Embryonic facial prominence (tissue), 1 donor: ENCODE measurements around the gene NFIB.

Source experiments
- DNase-seq: peaks from one replicate; pipeline ENCODE4 v3.0.0-alpha.2; 2016; ENCODE audit errors: extremely low spot score

NFIB gene

DNA sequence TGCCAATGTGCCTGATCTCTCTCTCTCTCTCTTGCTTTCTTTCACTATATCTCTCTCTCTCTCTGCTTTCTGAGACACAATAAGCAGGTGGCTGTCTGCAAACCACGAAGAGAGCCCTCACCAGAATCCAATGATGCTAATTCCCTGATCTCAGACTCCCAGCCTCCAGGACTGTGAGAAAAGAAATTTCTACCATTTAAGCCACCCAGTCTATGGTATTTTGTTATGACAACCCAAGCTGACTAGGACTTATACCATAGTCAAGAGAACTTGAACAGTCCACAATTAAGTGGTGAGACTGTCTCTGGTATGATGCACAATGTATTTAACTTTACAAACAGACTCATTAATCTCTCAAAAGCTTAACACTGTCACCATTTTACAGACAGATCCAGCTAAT, 67.0 kb downstream of the NFIB start:
- DNase-seq, result no peak

DNA sequence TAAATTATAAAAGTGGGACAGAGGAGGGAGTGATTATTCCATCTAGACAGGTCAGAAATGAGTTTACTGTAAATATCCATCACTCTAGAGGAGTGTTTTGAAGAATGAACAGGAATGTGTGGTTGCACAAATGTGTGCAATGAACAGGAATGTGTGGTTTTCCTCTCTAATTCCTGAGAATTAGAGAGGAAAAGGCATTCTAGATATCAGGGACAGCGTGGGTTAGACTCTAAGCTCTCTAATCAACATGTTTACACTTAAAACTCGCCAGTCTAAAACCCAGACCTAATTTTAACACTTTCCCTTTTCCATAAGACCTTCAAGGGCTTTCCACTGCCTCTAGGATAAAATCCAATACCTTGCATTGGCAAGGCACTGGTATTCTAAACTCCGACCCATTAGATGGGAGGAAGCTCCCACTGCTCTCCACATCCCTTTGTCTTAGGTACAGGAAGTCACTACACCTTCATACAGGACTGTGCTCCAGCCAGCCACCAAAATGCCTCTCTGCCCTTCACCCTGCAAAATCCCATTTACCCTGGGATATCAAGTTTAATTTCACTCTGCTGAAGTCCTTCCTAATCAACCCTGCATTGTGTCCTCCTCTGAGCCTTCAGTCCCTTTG, 67.9 kb downstream of the NFIB start:
- DNase-seq, result no peak

DNA sequence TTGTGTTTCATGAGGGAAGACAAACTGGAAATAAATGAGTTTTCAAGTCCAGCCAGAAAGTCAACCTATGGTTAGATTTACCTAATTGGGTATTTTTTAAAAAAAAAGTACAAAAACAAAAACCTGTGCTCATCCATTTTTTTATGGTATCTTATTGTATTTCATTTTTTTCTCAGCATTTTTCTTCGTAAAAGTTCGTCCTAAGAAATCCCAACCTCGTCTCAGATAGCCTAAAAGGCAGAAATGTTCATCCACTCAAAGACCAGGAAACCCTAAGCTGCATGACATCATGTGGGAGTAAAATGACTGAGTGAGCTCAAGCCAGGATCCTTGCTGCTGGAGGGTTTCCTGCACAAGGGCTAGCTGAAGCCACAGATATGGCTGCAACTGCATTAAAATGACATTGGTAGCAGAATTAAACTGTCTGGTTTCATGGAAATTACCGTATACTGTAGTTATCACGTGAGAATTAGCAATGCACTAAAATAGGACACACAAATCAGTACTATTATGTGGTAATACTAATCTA, 70.4 kb downstream of the NFIB start:
- no peak for DNase-seq

DNA sequence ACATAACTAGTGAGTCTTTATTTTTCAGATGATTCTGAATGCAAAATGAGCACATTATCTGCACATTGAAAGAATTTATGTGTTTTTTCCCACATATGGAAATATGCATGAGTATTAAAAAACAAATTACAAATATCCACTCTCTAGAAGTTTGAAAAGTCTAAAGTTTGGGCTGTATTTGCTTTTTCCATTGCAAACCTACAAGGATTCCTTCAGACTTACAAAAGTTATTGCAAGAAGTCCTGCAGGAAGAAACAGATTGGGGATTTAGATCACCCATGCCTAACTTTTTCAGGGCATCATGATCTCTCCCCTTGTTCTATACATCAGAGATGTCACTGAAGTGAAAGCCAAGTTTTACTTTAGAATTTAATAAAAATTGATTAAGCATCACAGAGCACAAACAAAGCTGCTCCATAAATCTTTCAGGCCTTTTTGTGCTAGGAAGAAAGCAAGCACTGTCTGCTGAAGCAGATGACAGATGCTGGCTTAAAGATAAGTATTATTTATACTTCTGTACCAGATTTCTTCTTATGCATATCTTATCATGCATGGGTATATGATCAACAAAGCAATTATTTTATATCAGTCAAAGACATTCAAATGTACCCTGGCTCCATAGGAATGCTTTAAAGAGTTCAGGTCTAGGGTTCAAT, 71.7 kb downstream of the NFIB start:
- DNase-seq, result no peak

DNA sequence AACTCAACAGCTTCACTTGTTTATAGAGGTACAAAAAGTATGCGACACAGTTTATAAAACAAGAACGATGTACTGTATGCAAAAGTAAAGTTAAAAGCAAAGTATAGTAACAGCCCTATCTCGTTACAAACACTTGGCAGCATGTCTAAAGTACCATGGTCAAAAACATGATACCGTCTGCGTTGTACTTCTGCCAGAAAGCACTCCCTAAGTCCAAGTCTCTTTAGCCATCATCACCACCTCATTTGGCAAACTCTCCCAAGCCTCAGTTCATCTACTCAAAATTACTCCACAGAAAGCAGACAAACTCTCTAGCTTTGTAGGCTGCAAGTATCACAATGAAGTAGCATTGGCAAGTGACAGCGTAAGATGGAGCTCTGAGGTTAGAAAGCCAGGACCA, 73.4 kb downstream of the NFIB start:
- DNase-seq, result no peak

DNA sequence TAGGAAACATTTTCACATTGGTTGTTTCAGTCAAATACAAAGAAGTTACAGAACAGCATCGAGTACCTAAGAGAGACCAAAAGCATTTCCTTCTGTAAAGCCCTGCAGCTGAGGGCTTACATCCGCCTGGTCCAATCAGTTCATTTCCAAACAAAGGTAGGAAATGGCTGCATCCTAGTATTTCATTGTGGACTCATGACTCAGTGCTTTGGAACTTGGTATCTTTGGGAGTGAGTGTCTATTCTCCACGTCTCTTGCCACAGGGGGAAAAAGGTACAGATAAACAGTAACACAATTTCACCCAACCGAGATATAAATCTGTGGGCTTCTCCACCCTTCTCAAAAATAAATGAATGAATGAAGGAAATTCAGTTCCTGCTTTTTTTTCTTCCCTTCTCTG, 75.4 kb downstream of the NFIB start:
- DNase-seq, result no peak

DNA sequence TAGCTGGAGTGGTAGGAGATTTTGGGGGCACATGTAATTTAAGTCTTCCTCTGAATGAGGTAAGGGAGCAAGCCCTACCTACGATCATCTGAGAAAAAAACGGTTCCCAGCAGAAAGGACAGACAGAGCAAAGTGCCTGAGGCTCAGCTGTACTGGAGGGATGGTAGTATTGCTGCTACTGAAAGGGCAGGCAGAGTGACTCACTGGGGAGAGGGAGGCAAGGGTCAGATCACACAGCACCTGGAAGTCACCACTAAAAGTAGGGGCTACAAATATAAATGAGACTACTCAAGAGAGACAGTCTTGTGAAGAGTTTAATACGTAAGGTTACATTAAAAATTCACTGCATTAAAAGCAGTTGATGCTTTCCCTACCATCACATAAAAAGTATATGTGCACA, 75.9 kb downstream of the NFIB start:
- no peak for DNase-seq

DNA sequence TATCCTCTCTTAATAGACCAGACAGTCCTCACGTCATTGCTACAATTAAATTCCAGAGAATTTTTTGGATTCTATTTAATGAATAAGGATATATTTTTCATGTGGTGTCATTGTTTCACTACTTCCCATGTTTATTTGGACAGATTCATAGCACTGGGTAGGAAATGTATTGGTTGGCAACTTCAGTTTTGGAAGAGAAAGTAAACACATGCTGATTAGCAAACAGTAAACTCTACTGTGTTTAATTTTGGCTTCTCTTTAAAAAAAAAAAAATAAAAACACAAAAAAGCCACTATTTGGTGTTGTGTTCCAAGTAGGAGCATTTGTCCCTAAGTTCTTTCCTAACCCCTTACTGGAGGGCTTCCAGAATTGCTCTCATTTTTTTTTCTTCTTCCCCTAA, 77.3 kb downstream of the NFIB start:
- DNase-seq, result no peak

DNA sequence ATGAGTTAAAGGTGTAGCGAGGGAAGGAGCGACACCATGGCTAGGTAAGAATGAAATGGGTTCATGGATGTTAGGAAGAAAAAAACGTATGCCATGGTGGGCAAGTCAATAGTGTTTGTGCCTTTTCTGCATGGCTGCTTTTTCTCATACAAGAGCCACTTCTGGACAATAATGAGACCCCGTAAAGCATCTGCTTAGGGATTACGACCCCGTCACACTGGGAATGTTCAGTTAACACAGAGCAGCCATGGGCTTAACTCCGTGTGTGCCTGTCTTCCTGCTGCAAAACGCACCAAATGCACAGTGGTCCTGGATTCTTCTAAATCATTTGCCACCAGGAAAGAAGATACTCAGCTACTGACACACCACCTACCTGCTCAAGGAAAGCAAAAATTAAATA, 81.8 kb downstream of the NFIB start:
- no peak for DNase-seq

DNA sequence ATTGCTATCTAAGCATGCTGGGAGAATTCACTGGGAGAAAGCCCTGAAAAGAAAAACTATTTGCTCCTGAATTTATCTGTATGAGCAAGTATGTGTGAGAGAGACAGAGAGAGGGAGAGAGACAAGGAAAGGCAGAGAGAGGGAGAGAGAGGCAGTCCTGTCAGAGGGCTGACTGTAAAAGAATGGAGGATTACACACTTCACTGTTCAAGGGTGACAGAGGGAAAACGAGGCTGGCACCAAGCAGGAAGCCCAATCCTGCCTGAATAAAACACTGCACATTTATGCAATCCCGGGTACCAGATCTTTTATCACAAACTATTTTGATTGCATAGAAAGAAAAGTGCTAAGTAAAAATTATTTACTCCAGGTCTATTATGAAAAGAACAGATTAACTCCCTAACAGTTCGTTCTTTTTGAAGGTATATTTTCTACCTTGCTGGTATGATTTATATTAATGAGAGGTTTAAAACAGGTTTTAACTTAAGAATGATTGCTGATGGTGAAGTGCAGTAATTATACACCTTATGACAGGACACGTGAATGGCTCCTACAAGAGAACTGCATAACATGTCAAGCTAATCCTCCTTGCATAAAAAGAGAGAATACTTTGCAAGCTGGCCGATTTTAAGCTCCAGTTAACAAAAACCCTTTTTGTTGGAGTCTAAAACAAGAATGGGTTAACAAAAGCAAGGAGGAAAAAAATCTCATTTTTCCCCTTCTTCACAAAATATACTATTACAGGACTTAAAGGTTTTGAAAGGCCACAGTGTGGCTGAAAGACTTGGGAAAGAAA, 82.5 kb downstream of the NFIB start:
- DNase-seq, result no peak

DNA sequence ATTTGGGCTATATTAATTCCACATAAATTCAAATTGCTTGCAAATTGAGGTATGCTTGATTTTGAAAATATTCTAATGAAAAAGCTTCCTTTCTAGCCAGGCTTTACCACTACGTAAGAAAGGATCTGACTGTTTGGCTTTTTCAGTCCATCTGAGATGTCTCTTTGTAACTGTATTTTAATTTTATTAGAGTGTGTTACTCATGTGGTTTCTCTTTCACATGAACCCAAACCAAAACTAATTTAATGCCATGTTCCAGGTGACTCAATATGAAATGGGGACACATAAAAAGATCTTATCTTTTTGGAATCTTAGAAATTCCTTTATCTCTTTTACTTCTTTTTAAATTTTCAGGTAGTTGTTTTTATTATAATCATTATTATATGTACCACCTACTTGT, 85.3 kb downstream of the NFIB start:
- no peak for DNase-seq

DNA sequence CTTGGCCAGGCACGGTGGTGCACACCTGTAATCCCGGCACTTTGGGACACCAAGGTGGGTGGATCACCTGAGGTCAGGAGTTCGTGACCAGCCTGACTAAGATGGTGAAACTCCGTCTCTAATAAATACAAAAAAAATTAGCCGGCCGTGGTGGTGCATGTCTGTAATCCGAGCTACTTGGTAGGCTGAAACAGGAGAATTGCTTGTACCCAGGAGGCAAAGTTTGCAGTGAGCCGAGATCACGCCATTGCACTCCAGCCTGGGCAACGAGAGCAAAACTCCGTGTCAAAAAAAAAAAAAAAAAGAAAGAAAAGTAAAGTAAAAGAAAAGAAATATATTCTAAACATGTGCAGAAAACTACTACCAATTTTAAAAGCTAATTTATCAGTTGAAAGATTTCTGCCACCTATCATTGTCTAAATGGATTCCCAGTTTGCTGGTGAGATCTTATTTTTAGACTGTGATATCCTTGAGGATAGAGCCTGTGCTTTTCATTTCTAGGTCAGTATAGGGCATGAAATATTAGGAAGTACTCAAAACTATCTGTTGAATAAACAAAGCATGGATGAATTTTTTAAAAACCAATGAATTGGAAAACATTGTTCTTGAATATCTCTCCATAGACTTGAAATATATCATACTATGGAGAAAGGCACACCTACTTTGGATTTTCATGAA, 86.9 kb downstream of the NFIB start:
- no peak for DNase-seq

DNA sequence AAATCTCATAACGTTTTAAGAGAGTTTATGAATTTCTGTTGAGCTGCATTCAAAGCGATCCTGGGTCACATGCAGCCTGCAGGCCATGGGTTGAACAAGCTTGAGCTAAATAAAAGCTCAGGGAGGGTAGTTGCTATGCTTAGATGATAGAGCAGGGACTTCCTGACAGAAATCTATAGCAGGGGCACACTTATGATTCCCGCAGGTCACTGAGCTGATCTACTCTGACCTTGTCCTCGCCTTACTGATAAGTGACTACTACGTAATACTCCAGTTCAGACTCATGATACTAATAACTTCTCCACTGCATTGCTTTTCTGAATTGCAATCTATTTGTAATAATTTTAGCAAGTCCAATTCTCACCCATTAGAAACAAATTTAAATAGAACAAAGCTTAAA, 90.9 kb downstream of the NFIB start:
- DNase-seq, result no peak

DNA sequence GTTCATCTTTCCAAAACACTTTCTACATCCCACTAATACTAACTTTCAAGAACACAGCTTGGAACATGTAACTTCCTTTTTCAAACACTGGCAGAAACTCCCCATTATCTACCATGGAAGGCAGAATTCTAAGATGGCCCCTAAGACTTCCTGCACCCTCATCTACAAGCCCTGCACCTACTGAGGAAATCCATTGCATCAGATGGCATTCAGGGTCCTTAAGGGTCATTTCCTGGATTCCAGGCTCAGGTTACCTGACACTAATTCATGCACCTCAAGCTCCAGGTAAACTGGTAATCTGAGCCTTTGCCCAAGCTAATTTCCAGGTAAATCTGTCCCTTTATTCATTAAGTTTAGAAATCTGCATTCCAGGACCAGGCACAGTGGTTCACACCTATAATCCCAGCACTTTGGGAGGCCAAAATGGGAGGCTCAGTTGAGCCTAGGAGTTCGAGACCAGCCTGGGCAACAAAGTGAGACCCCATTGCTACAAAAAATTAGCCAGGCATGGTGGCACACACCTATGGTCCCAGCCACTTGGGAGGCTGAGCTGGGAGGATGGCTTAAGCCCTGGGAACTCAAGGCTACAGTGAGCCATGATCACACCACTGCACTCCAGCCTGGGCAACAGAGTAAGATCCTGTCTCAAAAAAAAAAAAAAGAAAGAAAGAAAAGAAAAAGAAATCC, 91.6 kb downstream of the NFIB start:
- DNase-seq, result no peak

DNA sequence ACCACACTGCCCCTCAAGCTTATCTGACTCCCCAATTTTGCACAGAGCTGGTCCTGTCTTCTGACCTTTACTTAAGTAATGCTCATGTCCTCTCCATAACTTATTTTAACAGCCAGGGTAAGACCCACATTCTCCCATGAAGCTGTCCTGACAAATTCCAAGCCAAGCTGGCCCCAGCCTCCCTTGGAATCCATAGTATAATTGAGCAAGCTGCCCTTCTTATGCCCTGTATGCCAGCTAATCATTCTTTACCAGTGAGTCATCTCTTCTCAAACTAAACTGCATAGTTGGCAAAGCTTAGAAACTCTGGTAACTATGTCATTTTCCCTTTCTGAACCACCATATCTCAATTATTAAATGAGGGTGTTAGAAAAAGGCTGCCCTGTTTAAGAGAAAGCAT, 92.4 kb downstream of the NFIB start:
- no peak for DNase-seq

DNA sequence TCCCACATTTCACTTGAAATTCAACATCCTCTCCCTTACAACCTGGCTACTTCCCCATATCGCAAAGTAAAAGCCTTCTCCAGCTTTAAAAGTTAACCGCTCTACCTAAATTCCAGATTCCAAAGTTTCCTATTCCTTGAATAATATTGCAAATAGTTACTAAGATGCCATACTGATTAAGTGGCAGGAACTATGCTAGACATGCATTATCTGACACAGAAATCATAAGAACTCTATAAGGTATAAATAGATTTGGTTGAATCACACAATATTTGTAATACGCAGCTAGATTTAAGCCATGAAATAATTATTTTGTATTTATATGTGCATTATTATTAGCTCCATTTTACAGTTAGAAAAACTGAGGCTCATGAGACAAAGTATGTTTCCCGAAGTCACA, 92.8 kb downstream of the NFIB start:
- no peak for DNase-seq

DNA sequence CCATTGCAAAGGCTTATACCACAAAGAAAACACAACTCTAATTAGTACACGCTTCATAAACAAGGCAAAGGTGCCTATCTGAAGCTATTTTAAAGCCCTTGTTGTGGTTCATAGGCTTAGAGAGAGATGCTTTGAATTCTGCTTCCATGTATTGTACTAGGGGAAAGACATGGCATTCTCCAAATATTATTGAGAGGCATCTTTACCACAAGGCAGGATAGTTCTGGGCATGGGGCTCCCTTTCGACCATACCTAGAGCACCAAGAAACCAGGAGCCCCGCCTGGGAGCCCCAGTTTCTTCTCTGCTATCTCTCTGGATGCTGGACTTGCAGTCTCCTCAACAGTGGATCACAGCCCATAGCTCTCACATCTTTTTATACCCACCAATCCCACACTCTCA, 93.7 kb downstream of the NFIB start:
- DNase-seq, result no peak

DNA sequence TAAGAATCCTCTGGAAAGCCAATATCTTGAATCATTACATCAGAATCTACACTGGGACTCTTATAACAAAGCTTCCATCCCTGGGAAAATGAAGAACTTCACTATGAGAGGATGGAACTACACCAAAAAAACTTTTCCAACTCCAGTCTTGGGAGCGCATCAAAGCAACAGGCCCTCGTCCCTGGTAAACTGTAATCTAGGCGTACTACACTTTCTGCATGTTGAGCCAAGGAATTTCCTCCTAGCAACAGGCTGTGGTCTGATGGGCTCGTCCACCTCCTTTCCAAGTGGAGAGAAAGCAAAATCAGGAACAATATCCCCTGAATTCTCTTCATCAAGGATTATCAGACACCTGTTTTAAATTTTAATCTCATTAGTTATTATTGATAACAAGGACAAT, 94.1 kb downstream of the NFIB start:
- DNase-seq, result no peak

DNA sequence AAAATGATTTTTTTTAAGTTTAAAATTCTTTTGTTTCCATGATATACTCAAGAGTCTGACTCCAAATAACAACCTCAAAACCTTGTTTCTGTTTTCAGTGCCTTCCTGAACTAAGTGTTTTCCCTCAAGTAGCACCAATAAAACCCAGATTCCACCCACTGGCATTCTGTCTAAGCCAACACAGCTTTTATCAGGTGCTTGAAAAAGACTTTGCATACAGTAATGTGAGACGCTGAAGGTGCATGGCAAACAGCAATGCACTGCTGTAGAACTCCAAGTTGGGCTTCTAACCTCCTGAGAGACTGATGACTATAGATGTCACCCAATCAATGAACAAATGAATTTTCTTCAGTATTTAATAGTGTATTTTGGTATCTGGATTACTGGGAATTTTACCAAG, 95.7 kb downstream of the NFIB start:
- no peak for DNase-seq

DNA sequence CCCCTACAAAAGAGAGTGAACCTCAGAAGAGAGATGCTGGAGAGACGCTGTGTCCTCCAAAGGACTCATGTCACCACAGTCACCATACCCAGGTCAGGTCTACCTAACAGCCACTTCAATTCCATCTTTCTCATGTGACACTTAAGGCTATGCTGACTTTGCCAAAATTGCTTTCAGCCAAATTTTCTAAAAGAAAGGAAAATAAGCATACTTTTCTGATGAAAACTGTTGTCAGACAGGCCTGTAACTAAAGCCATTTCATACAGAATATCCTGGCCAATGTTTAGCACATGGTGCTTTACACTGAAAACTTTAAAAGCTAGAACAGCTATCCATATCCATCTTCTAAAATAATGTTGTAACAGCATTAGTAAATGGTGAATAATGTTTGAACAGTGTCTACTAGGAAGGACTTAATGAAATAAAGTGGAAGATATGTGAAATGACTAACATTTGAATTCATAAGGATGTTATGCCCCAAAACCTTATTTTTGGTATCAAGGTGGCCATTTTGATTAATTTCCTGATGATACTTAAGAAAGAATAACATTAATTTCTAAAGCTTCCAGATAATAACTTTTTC, 97.2 kb downstream of the NFIB start:
- DNase-seq, result no peak

DNA sequence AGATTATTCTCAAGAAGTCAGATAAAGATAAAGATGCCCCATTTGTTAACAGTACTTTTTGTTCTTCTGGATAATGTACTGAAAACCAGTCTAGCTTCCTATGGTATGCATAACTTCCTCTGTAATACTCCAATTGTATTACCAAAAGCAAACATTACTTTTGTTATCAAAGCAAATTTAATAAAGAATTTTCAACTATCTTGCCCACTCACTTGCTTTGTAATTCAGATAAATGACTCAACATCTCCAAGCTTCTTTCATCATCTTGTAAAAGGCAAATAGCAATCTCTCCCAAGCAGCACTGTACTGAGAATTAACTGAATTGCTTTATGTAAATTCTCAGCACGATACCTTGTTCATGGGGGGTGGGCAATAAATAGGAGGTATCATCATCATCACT, 98.3 kb downstream of the NFIB start:
- DNase-seq, result no peak
